Spleen (tissue), 11 donors: ENCODE data around the gene FRMD4B. TPM values are rescaled to one million over a fixed set of nuclear protein-coding genes. Genes with fewer than 3 reads are reported as not detected.

ENCODE experiments used
- DNase-seq: peaks from one replicate; pipeline ENCODE4 v3.0.0-alpha.2; 2020
- H3K27ac ChIP-seq, 8 donors: fragments of 200-600 bp; sonication (generic) in 7 of 8; 1 replicate in 4 of 8; 2 replicates in 4 of 8; pipeline versions ENCODE4 v1.5.0 to v1.8.0; 2016 to 2021; ENCODE audit warnings: inconsistent platforms in 4 of 8, mild to moderate bottlenecking in 4 of 8, moderate library complexity in 1 of 8
- H3K27me3 ChIP-seq, 7 donors: fragments of 200-600 bp; sonication (generic) in 6 of 7; replicated peaks in 1 of 7; 1 replicate in 4 of 7; 2 replicates in 3 of 7; pipeline versions ENCODE4 v1.5.0 to v1.8.0; 2016 to 2021; ENCODE audit warnings: inconsistent platforms in 3 of 7, mild to moderate bottlenecking in 1 of 7
- H3K36me3 ChIP-seq, 6 donors: fragments of 200-600 bp; sonication (generic) in 5 of 6; 1 replicate in 4 of 6; 2 replicates in 2 of 6; pipeline versions ENCODE4 v1.5.0 to v1.8.0; 2016 to 2021; ENCODE audit warnings: inconsistent platforms in 2 of 6
- H3K4me1 ChIP-seq, 6 donors: fragments of 200-600 bp; sonication (generic) in 5 of 6; 1 replicate in 3 of 6; 2 replicates in 3 of 6; pipeline versions ENCODE4 v1.5.0 to v1.8.0; 2016 to 2021; ENCODE audit warnings: inconsistent platforms in 3 of 6
- H3K4me3 ChIP-seq, 8 donors: fragments of 200-600 bp; sonication (generic) in 7 of 8; 1 replicate in 4 of 8; 2 replicates in 4 of 8; pipeline versions ENCODE4 v1.5.0 to v1.8.0; 2016 to 2021; ENCODE audit warnings: inconsistent platforms in 4 of 8, mild to moderate bottlenecking in 4 of 8, moderate library complexity in 2 of 8
- H3K9me3 ChIP-seq, 8 donors: fragments of 200-600 bp; sonication (generic) in 7 of 8; 1 replicate in 4 of 8; 2 replicates in 4 of 8; pipeline versions ENCODE4 v1.5.0 to v1.8.0; 2016 to 2021; ENCODE audit warnings: inconsistent platforms in 4 of 8
- POLR2A ChIP-seq, 3 donors: fragments of 450-650 bp; IDR thresholded peaks; one replicate each; pipeline ENCODE4 v1.5.1; 2017; ENCODE audit warnings: antibody characterized with exemption in 3 of 3, mild to moderate bottlenecking in 1 of 3
- POLR2AphosphoS5 ChIP-seq, 3 donors: sonication (generic); formaldehyde crosslinking; IDR thresholded peaks; one replicate each; pipeline ENCODE4 v1.5.1; 2017; ENCODE audit warnings: antibody characterized with exemption in 3 of 3
- WGBS, 5 donors: extraction: QIAGEN DNeasy Blood & Tissue Kit in 3 of 5; methylation state at CpG; one replicate each; pipeline versions ENCODE4 v1.1.5 to v1.1.7; 2013 to 2018; 5-methylcytosine and 5-hydroxymethylcytosine counted together
- intact Hi-C: fragments of 100-400 bp; cut with DNase I; formaldehyde crosslinking; loops from one replicate; pipeline ENCODE4 v1.15.0; 2023; ENCODE audit warnings: low total_unique reads
- polyA plus RNA-seq, 3 donors: library from polyadenylated mRNA; stranded (reverse); fragments of 200-250 nt; gene quantifications; one replicate each; pipeline ENCODE4 v1.2.1, GENCODE V29; 2013
- total RNA-seq, 7 donors: library from RNA; depleted of rRNA in 3 of 7; stranded (reverse); fragments of >200 nt in 3 of 7; fragmentation: NEBNext Ultra II Directional in 4 of 7; extraction: Animal tissue kit (Norgen Biotek cat#: 25700) in 4 of 7; gene quantifications; one replicate each; pipeline versions ENCODE4 v1.1.0 to v1.2.1, GENCODE V29; 2016 to 2021
- TF ChIP-seq, protein P1 (sequence below), 11 experiments: fragments of 200-600 bp in 7 of 11; fragments of 450-650 bp in 4 of 11; sonication (generic) in 4 of 11; IDR thresholded peaks in 8 of 11; conservative IDR thresholded peaks in 3 of 11; 1 replicate in 7 of 11; 2 replicates in 4 of 11; pipeline versions ENCODE4 v1.4.0 to v1.8.0; 2016 to 2021; ENCODE audit warnings: antibody characterized with exemption in 11 of 11, inconsistent platforms in 4 of 11, mild to moderate bottlenecking in 1 of 11
- donor health status: healthy with polysubstance abuse.
- donor health status: DM: no; HTN: no; CAD: no; lungs with moderate emphysema.
- donor health status: DM: no; HTN: no; CAD: no.
- donor health status: Bipolar disorder and iron deficiency.
- donor health status: healthy.
- donor health status: DM: no; HTN: no; CAD: no.
- donor health status: DM: yes; HTN: yes; CAD: no.

The FRMD4B gene
- total and polyA plus RNA-seq, 10 donors = 8.1 to 143 (median 112) TPM

GRCh38 chr3:69428657-69429255, 42.9 kb upstream of the FRMD4B start:
- no peak for DNase-seq
- WGBS, 5 donors = 87 to 94% (median 90%) methylated on average over 1 of the region's 1 CpG
- TF ChIP-seq POLR2AphosphoS5 (IDR thresholded peaks at IDR 0.05) (no peak), POLR2A (IDR thresholded peaks at IDR 0.05) (no peak)
- TF ChIP-seq, protein P1, sequence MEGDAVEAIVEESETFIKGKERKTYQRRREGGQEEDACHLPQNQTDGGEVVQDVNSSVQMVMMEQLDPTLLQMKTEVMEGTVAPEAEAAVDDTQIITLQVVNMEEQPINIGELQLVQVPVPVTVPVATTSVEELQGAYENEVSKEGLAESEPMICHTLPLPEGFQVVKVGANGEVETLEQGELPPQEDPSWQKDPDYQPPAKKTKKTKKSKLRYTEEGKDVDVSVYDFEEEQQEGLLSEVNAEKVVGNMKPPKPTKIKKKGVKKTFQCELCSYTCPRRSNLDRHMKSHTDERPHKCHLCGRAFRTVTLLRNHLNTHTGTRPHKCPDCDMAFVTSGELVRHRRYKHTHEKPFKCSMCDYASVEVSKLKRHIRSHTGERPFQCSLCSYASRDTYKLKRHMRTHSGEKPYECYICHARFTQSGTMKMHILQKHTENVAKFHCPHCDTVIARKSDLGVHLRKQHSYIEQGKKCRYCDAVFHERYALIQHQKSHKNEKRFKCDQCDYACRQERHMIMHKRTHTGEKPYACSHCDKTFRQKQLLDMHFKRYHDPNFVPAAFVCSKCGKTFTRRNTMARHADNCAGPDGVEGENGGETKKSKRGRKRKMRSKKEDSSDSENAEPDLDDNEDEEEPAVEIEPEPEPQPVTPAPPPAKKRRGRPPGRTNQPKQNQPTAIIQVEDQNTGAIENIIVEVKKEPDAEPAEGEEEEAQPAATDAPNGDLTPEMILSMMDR (IDR thresholded peaks at IDR 0.05 in 8 of 11, conservative IDR thresholded peaks at IDR 0.05 in 3 of 11) = no peak
- H3K4me1 ChIP-seq = peaks cover 0 to 15% (median 2%) of the 10 kb centered on the region in 6 donors
- intact Hi-C loops = loop anchor here (10.0 kb wide), 2 partner anchors 124 to 264 kb away; no protein-coding TSS in a partner anchor
- H3K27me3 ChIP-seq = no peaks in the 10 kb centered on the region
- no peaks in the 10 kb centered on the region for H3K9me3 ChIP-seq
- no peak overlapping the region for H3K27ac ChIP-seq
- no peak overlapping the region for H3K4me3 ChIP-seq
- no peaks in the 10 kb centered on the region for H3K36me3 ChIP-seq

DNA sequence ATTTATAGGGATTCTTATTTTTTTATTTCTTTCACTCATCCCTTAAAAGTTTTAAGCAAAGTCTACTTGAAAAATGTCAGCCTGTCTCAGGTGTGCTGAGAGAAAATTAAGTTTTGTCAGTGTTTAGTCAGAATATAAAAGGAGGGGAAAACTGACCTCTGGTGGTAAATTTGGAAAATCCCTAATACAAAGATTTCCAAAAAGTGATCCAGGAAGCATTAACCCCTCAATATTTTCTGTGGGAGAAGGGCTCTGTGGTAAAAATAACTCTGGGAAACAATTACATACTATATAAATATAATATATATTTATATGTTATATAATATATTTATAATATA, 41.0 kb upstream of the FRMD4B start:
- Histone ChIP-seq H3K4me3 (no peak overlapping the region), H3K36me3 (no peaks in the 10 kb centered on the region), H3K9me3 (no peaks in the 10 kb centered on the region), H3K27me3 (no peaks in the 10 kb centered on the region), H3K27ac (no peak overlapping the region), H3K4me1 (peaks cover 0 to 5% (median 0%) of the 10 kb centered on the region in 6 donors)
- intact Hi-C loops = loop anchor here (10.0 kb wide), 2 partner anchors 122 to 262 kb away; no protein-coding TSS in a partner anchor
- DNase-seq = no peak
- TF ChIP-seq, protein P1 (IDR thresholded peaks at IDR 0.05 in 8 of 11, conservative IDR thresholded peaks at IDR 0.05 in 3 of 11) = peak in 1 of 11 experiments; percentile 9
- no peak for TF ChIP-seq POLR2A (IDR thresholded peaks at IDR 0.05)

GRCh38 chr3:69426291-69426966, 40.5 kb upstream of the FRMD4B start:
- DNase-seq = no peak
- no peak for TF ChIP-seq POLR2AphosphoS5 (IDR thresholded peaks at IDR 0.05)
- TF ChIP-seq, protein P1 (IDR thresholded peaks at IDR 0.05 in 8 of 11, conservative IDR thresholded peaks at IDR 0.05 in 3 of 11) = no peak
- no peak for TF ChIP-seq POLR2A (IDR thresholded peaks at IDR 0.05)
- Histone ChIP-seq H3K4me1 (peaks cover 0 to 8% (median 2%) of the 10 kb centered on the region in 6 donors), H3K36me3 (no peaks in the 10 kb centered on the region), H3K27me3 (no peaks in the 10 kb centered on the region), H3K4me3 (no peak overlapping the region), H3K27ac (no peak overlapping the region), H3K9me3 (no peaks in the 10 kb centered on the region)
- intact Hi-C loops = loop anchor here (10.0 kb wide), 2 partner anchors 122 to 262 kb away; no protein-coding TSS in a partner anchor
- 65 to 82% (median 73%) methylated on average over 7 of the region's 7 CpGs for WGBS, 5 donors

- Histone ChIP-seq H3K4me3 (no peak overlapping the region), H3K27me3 (no peaks in the 10 kb centered on the region), H3K27ac (no peak overlapping the region), H3K36me3 (no peaks in the 10 kb centered on the region), H3K4me1 (peaks cover 4 to 20% (median 13%) of the 10 kb centered on the region in 6 donors), H3K9me3 (no peaks in the 10 kb centered on the region)
- 51 to 62% (median 60%) methylated on average over 4 of the region's 4 CpGs for WGBS, 5 donors
- DNase-seq = no peak
- intact Hi-C loops = loop anchor here (10.0 kb wide), 2 partner anchors 120 to 260 kb away; no protein-coding TSS in a partner anchor
- TF ChIP-seq, protein P1 (IDR thresholded peaks at IDR 0.05 in 8 of 11, conservative IDR thresholded peaks at IDR 0.05 in 3 of 11) = peak in 10 of 11 experiments; percentile 18 to 58 (median 55)
- no peak for TF ChIP-seq POLR2A (IDR thresholded peaks at IDR 0.05)
Observed at GRCh38 chr3:69425249-69425648, 39.4 kb upstream of the FRMD4B start.
